ENCODE data around the gene PCARE. TPM values are rescaled to one million over a fixed set of nuclear protein-coding genes. Genes with fewer than 3 reads are reported as not detected.

The PCARE gene
- total RNA-seq, 1 experiment from 2014 or later: not detected

- Histone ChIP-seq H3K27me3 (ENCODE audit: control insufficient read depth, insufficient read depth, low read length) (no peaks in the 10 kb centered on the region), H3K36me3 (ENCODE audit: control insufficient read depth, insufficient read depth, low read length) (no peaks in the 10 kb centered on the region), H3K4me1 (ENCODE audit: control insufficient read depth, insufficient read depth, low read length) (peaks cover 45% of the 10 kb centered on the region), H3K27ac (ENCODE audit: low read length) (peak overlapping the region; percentile 70), H3K9me3 (ENCODE audit: control insufficient read depth, insufficient read depth, low read depth, low read length) (no peaks in the 10 kb centered on the region), H3K4me3 (ENCODE audit: low read depth in 2 of 2, low read length in 2 of 2) (no peak overlapping the region)
- in situ Hi-C loops (cut with HindIII; ENCODE audit: low pct_unique_long_range_greater_than_20kb, low sequenced_read_pairs) (no loop called here), intact Hi-C loops (cut with micrococcal nuclease; ENCODE audit: unreplicated experiment) (no loop called here)
- POLR2A ChIA-PET: no interaction called here
- TF ChIP-seq REST (IDR thresholded peaks at IDR 0.05; ENCODE audit: insufficient read depth in 1 of 2, low read depth in 2 of 2, low read length in 1 of 2) (no peak), POLR2AphosphoS5 (IDR thresholded peaks at IDR 0.05; ENCODE audit: low read depth, low read length) (no peak), CTCF (IDR thresholded peaks at IDR 0.05) (no peak), TCF7L2 (IDR thresholded peaks at IDR 0.05; ENCODE audit: low read depth, low read length) (no peak), SIN3A (IDR thresholded peaks at IDR 0.05; ENCODE audit: borderline replicate concordance, insufficient read depth, low read depth, low read length) (no peak)
- DNase-seq (ENCODE audit: low read depth, low spot score): no peak
- CTCF ChIA-PET: no interaction called here
- ATAC-seq: no peak
- no TSS peak for BruUV-seq (replicated peaks)
Measured at GRCh38 chr2:29110916-29111535, 36.7 kb upstream of the PCARE start.

- CTCF ChIA-PET: interaction anchor here (0.6 kb wide), 1 partner anchor 46 kb away, joined by 3 read pairs; no protein-coding TSS in a partner anchor
- ATAC-seq (no peak), DNase-seq (ENCODE audit: low read depth, low spot score) (no peak)
- intact Hi-C loops (cut with micrococcal nuclease; ENCODE audit: unreplicated experiment): no loop called here
- TF ChIP-seq CTCF (IDR thresholded peaks at IDR 0.05) (no peak), POLR2AphosphoS5 (IDR thresholded peaks at IDR 0.05; ENCODE audit: low read depth, low read length) (no peak), REST (IDR thresholded peaks at IDR 0.05; ENCODE audit: insufficient read depth in 1 of 2, low read depth in 2 of 2, low read length in 1 of 2) (no peak), TCF7L2 (IDR thresholded peaks at IDR 0.05; ENCODE audit: low read depth, low read length) (no peak), SIN3A (IDR thresholded peaks at IDR 0.05; ENCODE audit: borderline replicate concordance, insufficient read depth, low read depth, low read length) (no peak)
- BruUV-seq (replicated peaks): no TSS peak
- Histone ChIP-seq H3K4me3 (ENCODE audit: low read depth in 2 of 2, low read length in 2 of 2) (no peak overlapping the region), H3K27me3 (ENCODE audit: control insufficient read depth, insufficient read depth, low read length) (no peaks in the 10 kb centered on the region), H3K36me3 (ENCODE audit: control insufficient read depth, insufficient read depth, low read length) (no peaks in the 10 kb centered on the region), H3K9me3 (ENCODE audit: control insufficient read depth, insufficient read depth, low read depth, low read length) (no peaks in the 10 kb centered on the region), H3K4me1 (ENCODE audit: control insufficient read depth, insufficient read depth, low read length) (peaks cover 43% of the 10 kb centered on the region), H3K27ac (ENCODE audit: low read length) (peak overlapping the region; percentile 74)
- POLR2A ChIA-PET: interaction anchor here (0.5 kb wide), 1 partner anchor 26 kb away, joined by 6 read pairs; no protein-coding TSS in a partner anchor
- in situ Hi-C loops (cut with HindIII; ENCODE audit: low pct_unique_long_range_greater_than_20kb, low sequenced_read_pairs): no loop called here
Measured at GRCh38 chr2:29109246-29109645, 34.9 kb upstream of the PCARE start.
